Natural killer cell (primary cell): Measurements from ENCODE around the gene KCNK13. TPM values are rescaled to one million over a fixed set of nuclear protein-coding genes. Genes with fewer than 3 reads are reported as not detected.
"Not testable (repeated sequence)": the region's sequence is repeated elsewhere in the genome, so short reads cannot be mapped to it uniquely, and the experiment has no call there.

ENCODE experiments used
- ATAC-seq, 3 donors: fragments of 150-1000 bp in 2 of 3; fragments of 200-7000 bp in 1 of 3; cut with Tn5 transposase; 1 replicate in 1 of 3; 2 replicates in 2 of 3; pipeline ENCODE4 v1.10.0; 2021; ENCODE audit warnings: mild to moderate bottlenecking in 2 of 3, moderate library complexity in 2 of 3
- DNase-seq, 2 donors: peaks; one replicate each; pipeline versions ENCODE4 v3.0.0 to v3.0.0-alpha.2; 2013 to 2021; ENCODE audit warnings: mixed read lengths in 1 of 2
- H3K27ac ChIP-seq: one replicate; pipeline ENCODE4 v1.5.1; 2013; ENCODE audit warnings: mild to moderate bottlenecking, low read length
- H3K27me3 ChIP-seq: one replicate; pipeline ENCODE4 v1.6.1; 2013; ENCODE audit warnings: low read length; ENCODE audit not compliant: control insufficient read depth, insufficient read depth
- H3K36me3 ChIP-seq: one replicate; pipeline ENCODE4 v1.6.1; 2013; ENCODE audit warnings: low read length; ENCODE audit not compliant: control insufficient read depth, insufficient read depth
- H3K4me1 ChIP-seq: one replicate; pipeline ENCODE4 v1.6.1; 2013; ENCODE audit warnings: low read length; ENCODE audit not compliant: control insufficient read depth, insufficient read depth
- H3K4me3 ChIP-seq: one replicate; pipeline ENCODE4 v1.5.1; 2013; ENCODE audit warnings: low read length
- H3K9me3 ChIP-seq: one replicate; pipeline ENCODE4 v1.6.1; 2013; ENCODE audit warnings: low read length; ENCODE audit not compliant: control insufficient read depth, insufficient read depth
- H3K27ac Mint-ChIP-seq, 2 donors: one replicate each; pipeline ENCODE4 v1.8.0; 2022; ENCODE audit warnings: mild to moderate bottlenecking in 2 of 2, mixed read lengths in 2 of 2, moderate library complexity in 1 of 2
- H3K27me3 Mint-ChIP-seq, 2 donors: one replicate each; pipeline ENCODE4 v1.8.0; 2022; ENCODE audit warnings: low read depth in 2 of 2, mixed read lengths in 2 of 2
- H3K36me3 Mint-ChIP-seq: one replicate; pipeline ENCODE4 v1.8.0; 2022; ENCODE audit warnings: mixed read lengths
- H3K4me1 Mint-ChIP-seq, 2 donors: one replicate each; pipeline ENCODE4 v1.8.0; 2022; ENCODE audit warnings: mixed read lengths in 2 of 2
- H3K4me3 Mint-ChIP-seq: one replicate; pipeline ENCODE4 v1.8.0; 2022; ENCODE audit warnings: mild to moderate bottlenecking, moderate library complexity, mixed read lengths
- H3K9me3 Mint-ChIP-seq, 2 donors: one replicate each; pipeline ENCODE4 v1.8.0; 2022; ENCODE audit warnings: mixed read lengths in 2 of 2
- WGBS: methylation state at CpG from one replicate; pipeline ENCODE4 v1.1.7; 2013; ENCODE audit warnings: missing lambda C conversion rate; ENCODE audit not compliant: insufficient coverage; 5-methylcytosine and 5-hydroxymethylcytosine counted together
- intact Hi-C: fragments of 100-400 bp; cut with micrococcal nuclease; formaldehyde crosslinking; loops from one replicate; pipeline ENCODE4 v1.14.2; 2022
- total RNA-seq, 4 donors: library from RNA; stranded (reverse); fragments of 120-200 nt in 1 of 4; gene quantifications; one replicate each; pipeline versions ENCODE4 v1.2.3 to v1.2.4, GENCODE V29; 2013 to 2022
- TF ChIP-seq, protein P1 (sequence below): fragments of 200-600 bp; IDR thresholded peaks from one replicate; pipeline ENCODE4 v1.8.0; 2022; ENCODE audit warnings: antibody characterized with exemption

The KCNK13 gene
- total RNA-seq, 3 donors from 2014 or later (not counting 1 experiment from before 2014, with no cell fraction given), result not detected

DNA sequence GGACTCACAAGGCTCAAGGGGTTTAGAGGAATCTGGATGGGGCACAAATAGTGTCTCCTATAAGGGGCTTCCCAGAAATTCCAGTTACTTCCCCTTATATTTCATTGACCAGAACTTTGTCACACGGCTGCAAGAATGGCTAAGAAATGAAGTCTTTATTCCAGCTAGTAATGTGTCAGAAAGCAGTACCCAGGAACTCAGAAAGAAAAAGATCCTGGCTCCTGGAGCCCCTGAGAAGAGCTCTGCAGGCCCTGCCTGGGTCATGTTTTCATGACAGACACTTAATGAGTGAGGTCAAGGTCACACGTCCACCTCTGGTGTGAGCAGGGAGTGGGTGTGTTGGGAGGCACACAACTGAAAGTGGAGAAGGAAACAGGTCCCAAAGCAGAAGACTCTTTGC, 17.8 kb downstream of the KCNK13 start:
- H3K36me3 ChIP-seq, result no peaks in the 10 kb centered on the region
- no peak overlapping the region for H3K27ac ChIP-seq
- Mint-ChIP-seq H3K4me1 (no peaks in the 10 kb centered on the region), H3K36me3 (no peaks in the 10 kb centered on the region), H3K27me3 (peaks cover 17 to 43% of the 10 kb centered on the region in 2 donors), H3K27ac (no peak overlapping the region), H3K4me3 (no peak overlapping the region), H3K9me3 (no peaks in the 10 kb centered on the region)
- TF ChIP-seq, protein P1, sequence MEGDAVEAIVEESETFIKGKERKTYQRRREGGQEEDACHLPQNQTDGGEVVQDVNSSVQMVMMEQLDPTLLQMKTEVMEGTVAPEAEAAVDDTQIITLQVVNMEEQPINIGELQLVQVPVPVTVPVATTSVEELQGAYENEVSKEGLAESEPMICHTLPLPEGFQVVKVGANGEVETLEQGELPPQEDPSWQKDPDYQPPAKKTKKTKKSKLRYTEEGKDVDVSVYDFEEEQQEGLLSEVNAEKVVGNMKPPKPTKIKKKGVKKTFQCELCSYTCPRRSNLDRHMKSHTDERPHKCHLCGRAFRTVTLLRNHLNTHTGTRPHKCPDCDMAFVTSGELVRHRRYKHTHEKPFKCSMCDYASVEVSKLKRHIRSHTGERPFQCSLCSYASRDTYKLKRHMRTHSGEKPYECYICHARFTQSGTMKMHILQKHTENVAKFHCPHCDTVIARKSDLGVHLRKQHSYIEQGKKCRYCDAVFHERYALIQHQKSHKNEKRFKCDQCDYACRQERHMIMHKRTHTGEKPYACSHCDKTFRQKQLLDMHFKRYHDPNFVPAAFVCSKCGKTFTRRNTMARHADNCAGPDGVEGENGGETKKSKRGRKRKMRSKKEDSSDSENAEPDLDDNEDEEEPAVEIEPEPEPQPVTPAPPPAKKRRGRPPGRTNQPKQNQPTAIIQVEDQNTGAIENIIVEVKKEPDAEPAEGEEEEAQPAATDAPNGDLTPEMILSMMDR, result no peak
- no peaks in the 10 kb centered on the region for H3K4me1 ChIP-seq
- no peak for ATAC-seq
- WGBS, result 79% methylated on average over 2 of the region's 2 CpGs
- DNase-seq, result no peak
- no peaks in the 10 kb centered on the region for H3K9me3 ChIP-seq
- intact Hi-C loops, result no loop called here
- peaks cover 5% of the 10 kb centered on the region for H3K27me3 ChIP-seq
- H3K4me3 ChIP-seq, result no peak overlapping the region

DNA sequence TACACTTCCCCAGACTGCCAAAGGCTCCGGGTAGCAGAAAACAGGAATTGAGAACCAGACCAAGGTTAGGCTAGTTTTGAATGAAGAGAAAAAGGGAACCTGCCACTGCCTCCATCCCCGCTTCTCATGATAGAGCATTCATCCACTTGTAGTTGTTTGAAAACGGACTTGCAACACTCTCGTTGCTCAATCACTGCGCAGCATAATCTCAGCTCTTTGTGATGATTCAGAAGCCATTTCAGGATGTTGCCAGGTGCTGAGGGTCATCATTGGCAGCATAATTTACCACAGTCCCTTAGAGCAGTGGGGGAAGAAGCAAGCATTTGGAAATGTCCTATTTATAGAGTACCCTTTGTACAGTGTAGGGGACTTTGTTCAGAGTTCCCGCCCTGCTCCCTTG, 25.6 kb downstream of the KCNK13 start:
- Histone ChIP-seq H3K4me1 (no peaks in the 10 kb centered on the region), H3K9me3 (no peaks in the 10 kb centered on the region), H3K27ac (no peak overlapping the region), H3K27me3 (no peaks in the 10 kb centered on the region), H3K4me3 (no peak overlapping the region), H3K36me3 (no peaks in the 10 kb centered on the region)
- WGBS, result 40% methylated on average over 5 of the region's 6 CpGs
- intact Hi-C loops, result no loop called here
- ATAC-seq (peak in 2 of 3 donors; percentile 24 to 34), DNase-seq (peak in 1 of 2 donors; percentile 18)
- TF ChIP-seq, protein P1, result no peak
- no peak overlapping the region for H3K4me3 Mint-ChIP-seq
- H3K27me3 Mint-ChIP-seq, result peaks cover 26 to 54% of the 10 kb centered on the region in 2 donors
- no peaks in the 10 kb centered on the region for H3K9me3 Mint-ChIP-seq
- no peaks in the 10 kb centered on the region for H3K4me1 Mint-ChIP-seq
- no peaks in the 10 kb centered on the region for H3K36me3 Mint-ChIP-seq
- H3K27ac Mint-ChIP-seq, result no peak overlapping the region

DNA sequence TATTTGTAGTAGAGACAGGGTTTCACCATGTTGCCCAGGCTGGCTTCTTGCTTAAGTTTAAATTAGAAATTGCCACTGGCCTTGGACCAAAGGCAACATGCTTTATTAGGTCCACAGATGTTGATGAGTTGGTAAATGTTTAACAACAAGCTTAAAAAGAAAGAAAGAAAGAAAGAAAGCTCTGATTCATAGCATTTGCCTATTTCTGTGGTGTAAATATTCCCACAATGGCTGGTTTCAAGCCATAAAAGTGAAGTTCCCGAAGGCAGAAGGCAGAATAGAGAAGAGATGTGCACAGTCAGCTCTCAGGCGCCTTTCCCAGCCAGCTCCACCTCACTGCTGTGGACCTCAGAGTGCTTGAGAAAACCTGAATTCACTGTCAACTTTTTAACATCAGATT, 26.4 kb downstream of the KCNK13 start:
- Histone ChIP-seq H3K4me1 (no peaks in the 10 kb centered on the region), H3K36me3 (no peaks in the 10 kb centered on the region), H3K27me3 (no peaks in the 10 kb centered on the region), H3K27ac (no peak overlapping the region), H3K9me3 (no peaks in the 10 kb centered on the region), H3K4me3 (no peak overlapping the region)
- no peaks in the 10 kb centered on the region for H3K4me1 Mint-ChIP-seq
- no peak overlapping the region for H3K27ac Mint-ChIP-seq
- 71% methylated on average over 2 of the region's 2 CpGs for WGBS
- H3K27me3 Mint-ChIP-seq, result peaks cover 26 to 50% of the 10 kb centered on the region in 2 donors
- TF ChIP-seq, protein P1, result no peak
- DNase-seq, result no peak
- no peaks in the 10 kb centered on the region for H3K9me3 Mint-ChIP-seq
- no peak overlapping the region for H3K4me3 Mint-ChIP-seq
- intact Hi-C loops, result no loop called here
- no peak for ATAC-seq
- no peaks in the 10 kb centered on the region for H3K36me3 Mint-ChIP-seq

DNA sequence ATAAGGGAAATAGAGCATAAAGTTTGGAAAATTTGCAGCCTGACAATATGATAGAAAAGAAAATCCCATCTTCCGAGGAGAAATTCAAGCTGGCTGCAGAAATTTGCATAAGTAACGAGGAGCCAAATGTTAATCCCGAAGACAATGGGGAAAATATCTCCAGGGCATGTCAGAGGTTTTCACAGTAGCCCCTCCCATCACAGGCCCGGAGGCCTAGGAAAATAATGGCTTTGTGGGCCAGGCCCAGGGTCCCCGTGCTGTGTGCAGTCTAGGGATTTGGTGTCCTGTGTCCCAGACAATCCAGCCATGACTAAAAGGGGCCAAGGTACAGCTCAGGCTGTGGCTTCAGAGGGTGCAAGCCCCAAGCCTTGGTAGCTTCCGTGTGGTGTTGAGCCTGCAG, 27.7 kb downstream of the KCNK13 start:
- H3K27ac ChIP-seq, H3K9me3 ChIP-seq, intact Hi-C loops, H3K36me3 Mint-ChIP-seq, H3K4me1 Mint-ChIP-seq, H3K4me1 ChIP-seq, H3K27me3 ChIP-seq, H3K9me3 Mint-ChIP-seq, H3K36me3 ChIP-seq, H3K4me3 Mint-ChIP-seq, H3K4me3 ChIP-seq, DNase-seq, ATAC-seq, H3K27ac Mint-ChIP-seq: not testable (repeated sequence)
- peaks cover 26 to 41% of the 10 kb centered on the region in 2 donors for H3K27me3 Mint-ChIP-seq
- 65% methylated on average over 6 of the region's 6 CpGs for WGBS
